HS-27A (cell line): ENCODE results near the gene CLN3.
"Not testable (repeated sequence)": the region's sequence is repeated elsewhere in the genome, so short reads cannot be mapped to it uniquely, and the experiment has no call there.

Experiments used
- DNase-seq: peaks from one replicate; pipeline ENCODE4 v3.0.0-alpha.2; 2012; ENCODE audit warnings: low read depth, missing footprints

Gene CLN3

DNA sequence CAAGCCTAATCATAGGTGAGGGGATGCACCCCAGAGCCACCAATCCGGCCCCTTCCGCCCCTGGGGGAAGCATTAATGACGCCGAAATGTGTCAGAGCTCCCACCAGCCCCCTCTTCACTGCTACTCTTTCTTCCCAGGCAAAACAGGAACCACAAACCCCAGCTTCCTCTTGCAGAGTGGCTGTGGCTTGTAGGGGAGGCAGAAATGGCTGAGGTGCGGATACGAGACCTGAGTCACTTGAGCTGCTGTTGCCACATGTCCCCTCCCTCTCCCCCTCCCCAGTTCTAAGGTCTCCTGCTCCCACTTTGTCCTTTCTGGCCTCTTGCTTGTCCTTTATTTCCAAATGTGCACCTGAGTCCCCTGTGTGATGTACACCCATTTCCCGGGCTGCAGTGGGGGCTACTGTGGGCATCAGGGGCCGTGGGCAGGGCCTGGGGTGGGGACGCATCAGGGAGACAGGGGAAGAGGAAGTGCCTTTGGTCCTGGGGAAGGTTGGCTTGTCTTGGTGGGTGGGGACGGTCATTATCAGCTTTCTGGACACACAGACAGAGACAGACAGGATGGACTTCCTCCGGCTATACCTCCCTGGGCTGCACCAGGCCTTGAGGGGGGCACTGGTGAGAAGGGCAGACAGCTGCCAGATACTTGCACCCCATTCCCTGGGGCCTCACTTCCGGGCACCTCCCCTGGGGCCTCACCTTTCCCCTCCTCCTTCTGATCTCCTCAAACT lies 2.4 kb upstream of the CLN3 start, which contains the start of gene APOBR:
Gene APOBR, plus strand, starts transcription at position 523 of the 731 bp plus-strand sequence. Its CDS starts 39 bp downstream, at position 562.
- DNase-seq: no peak

DNA sequence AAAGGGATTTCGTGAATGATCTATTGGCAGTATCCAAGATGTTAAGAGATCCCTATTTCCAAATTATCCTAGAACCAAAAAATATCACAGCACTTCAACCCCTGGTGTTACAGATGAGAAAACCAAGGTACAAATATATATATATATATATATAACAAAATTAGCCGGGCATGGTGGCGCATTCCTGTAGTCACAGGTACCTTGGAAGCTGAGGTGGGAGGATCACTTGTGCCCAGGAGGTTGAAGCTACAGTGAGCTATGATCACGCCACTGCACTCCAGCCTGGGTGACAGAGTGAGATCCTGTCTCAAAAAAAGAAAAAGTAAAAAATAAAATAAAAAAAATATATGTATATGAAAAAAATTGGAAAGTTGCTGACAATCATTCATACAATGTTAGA lies 637 bp upstream of the CLN3 start:
- no peak for DNase-seq

DNA sequence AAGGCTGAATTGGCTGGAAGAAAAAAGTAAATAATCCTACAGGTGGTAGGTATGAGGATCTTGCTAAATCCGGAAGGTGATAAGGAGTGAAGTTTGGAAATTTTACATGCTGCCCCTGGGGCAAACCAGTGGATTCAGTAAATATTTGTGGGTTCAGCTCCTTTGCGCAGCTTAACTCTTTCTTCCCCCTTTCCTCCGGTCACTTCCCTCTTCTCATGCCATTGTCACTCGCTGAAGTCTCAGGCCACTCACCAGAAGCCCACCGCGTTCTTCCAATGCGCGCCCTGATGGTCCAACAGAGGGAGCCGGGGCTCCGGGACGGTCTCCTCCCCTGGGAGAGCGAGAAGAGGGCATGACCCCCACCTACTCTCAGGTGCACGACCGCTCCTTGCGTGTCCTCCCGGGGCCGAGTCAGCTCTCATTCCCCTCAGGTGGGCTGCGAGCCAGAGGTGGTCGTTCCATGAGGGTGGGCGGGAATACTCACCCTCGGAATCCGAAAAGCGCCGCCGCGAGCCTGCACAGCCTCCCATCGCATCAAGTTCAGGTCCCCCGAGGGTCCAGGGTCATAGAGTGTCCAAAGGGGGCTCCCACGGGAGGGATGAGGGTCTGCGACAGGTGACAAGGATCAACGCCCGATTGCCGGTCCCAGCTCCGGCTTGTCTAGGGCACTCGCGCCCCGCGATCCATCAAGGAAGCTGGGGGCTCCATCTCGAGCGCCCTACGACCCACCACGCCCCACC lies 474 bp downstream of the CLN3 start:
- DNase-seq: no peak

DNA sequence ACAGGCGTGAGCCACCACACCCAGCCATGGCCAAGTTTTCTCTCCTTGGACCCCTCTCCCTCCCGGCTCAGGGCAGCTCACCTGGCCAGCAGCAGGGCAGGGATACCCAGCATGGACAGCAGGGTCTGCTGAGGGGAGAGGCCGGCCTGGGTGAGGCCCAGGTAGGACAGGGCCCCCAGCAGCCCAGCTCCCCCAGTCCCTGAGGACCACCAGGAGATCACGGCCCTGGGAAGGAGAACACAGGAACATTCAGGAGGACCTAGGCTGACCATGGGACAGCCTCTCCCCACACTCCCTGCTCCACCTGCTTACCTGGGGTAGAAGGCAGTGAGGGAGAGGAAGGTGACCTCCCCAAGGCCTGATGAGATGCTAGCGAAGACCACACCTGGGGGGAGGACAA lies 5.6 kb downstream of the CLN3 start:
- no peak for DNase-seq

DNA sequence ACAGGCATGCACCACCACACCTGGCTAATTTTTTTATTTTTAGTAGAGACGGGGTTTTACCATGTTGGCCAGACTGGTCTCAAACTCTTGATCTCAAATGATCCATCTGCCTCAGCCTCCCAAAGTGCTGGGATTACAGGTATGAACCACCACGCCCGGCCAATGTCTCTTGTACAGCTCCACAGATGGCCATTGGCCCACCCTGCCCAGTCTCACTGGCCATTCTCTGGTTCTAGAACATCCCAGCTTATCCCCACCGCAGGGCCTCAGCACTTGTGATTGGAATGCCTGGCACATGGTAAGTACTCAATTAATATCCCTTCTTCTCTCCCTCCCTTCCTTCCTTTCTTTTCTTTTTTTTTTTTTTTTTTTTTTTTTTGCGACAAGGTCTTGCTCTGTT lies 8.5 kb downstream of the CLN3 start:
- DNase-seq: not testable (repeated sequence)

DNA sequence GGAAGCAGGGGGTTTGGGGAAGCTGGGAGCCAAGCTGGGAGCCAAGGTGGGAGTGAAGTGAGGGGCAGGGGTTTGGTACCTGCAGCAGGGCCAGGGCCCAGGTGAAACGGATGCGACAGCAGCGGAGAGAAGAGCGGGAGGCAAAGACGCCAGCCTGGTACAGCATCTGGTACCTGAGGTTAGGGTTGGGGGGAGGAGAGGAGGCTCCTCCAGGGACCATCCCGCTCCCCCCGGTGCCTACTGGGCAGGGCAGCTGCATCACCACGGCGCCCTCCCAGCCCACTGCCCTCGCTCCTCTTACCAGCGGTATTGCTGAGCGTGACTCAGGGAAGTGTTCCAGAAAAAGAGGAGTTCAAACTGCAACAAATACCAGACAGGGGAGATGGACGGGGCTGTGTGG lies 9.8 kb downstream of the CLN3 start:
- DNase-seq: no peak

DNA sequence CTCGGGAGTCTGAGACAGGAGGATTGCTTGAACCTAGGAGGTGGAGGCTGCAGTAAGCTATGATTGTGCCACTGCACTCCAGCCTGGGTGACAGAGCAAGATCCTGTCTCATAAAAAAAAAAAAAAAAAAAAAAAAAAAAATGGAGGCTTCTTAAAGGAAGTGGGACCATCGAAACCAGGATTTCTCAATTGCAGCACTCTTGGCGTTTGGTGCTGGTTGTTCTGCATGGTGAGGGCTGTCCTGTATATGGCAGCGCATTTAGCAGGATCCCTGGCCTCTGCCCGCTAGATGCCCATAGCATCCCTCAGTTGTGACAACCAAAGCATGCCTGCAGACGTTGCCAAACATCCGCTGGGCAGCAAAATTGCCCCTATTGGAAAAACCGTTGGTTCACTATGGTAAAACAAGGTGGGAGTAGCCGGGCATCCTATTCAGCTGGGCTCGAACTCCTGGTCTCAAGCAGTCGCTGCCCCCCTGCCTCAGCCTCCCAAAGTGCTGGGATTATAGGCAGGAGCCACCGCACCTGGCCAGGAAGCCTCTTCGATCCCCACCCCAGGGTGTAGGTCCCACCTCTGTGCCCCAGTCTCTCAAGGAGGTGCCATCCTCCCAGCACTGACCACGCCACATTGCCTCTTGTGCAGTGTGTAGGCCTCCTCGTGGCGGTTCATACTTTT lies 13.2 kb downstream of the CLN3 start:
- no peak for DNase-seq

DNA sequence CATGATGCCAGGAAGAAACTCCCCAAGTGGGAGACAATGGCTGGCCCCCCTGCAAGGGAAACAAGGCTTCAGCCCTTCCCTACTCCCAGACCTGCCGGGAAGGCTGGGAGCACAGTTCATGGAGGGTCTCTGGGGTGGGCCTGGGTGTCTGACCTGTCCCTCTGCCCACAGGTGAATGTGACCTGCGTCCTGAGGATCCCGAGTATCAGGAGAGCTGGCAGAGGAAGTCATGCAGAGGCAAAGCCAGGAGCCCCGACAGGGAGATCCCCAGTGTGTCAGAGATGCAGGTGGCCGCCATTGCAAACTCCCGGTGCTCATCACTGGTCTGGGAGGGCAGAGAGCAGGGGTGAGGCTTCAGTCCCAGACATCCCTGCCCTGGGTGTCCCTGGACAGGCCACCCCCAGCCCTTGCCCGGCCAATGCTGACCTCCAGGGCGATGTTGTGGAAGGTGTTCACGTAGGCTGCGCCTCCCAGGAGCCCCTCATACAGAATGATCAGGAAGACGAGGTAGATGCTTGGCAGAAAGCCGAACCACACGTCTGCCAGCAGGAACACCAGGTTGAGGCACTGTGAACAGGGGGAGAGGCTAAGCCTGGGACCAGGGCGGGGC lies 14.5 kb downstream of the CLN3 start:
- DNase-seq: no peak

DNA sequence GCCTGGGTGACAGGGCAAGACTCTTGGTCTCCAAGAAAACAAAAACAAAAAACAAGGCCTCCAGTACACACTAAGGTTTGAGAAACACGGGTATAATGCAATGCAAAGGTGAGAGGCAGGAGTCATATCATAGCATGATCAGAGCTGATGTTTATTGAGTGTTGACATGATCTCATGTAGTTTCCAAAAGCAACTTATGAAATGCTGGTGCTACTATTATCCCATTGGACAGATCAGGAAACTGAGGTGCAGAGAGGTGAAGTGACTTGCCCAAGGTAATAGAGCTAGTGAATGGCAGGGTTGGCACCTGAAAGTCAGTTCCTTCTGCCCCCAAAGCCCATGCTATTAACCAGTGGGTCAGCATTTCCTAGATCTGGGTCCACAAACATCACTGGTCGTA lies 16.7 kb downstream of the CLN3 start:
- no peak for DNase-seq

DNA sequence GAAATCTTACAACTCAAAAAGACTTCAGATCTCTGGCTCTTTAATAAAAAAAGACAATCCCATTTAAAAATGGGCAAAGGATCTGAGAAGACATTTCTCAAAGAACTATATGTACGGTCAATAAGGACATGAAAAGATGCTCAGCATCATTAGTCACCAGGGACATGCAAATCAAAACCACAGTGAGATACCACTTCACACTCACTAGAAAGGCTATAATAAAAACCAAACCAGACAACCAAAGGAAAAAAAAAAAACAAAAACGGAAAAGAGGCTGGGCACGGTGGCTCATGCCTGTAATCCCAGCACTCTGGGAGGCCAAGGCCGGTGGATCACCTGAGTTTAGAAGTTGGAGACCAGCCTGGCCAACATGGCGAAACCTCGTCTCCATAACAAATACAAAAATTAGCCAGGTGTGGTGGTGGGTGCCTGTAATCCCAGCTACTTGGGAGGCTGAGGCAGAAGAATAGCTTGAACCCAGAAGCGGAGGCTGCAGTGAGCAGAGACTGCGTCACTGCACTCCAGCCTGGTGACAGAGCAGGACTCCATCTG lies 18.1 kb downstream of the CLN3 start:
- no peak for DNase-seq

DNA sequence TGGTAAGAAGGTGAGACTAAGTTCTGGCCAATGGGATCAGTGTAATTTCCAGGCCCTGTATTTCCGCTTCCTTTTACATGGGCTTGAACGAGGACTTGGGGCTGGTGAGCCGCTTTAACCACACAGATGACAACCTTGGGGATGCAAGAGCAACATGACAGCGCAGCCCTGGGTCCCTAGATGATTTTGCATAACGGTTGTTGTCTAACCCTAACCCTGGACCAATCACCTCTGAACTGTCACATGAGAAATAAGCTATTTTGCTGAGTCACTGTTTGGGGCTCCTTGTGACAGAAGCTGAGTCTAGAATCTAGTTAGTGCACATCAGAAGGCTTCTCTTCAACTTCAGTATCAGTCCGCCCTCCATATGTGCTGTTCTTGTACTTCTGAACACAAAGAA lies 44.8 kb downstream of the CLN3 start:
- not testable (repeated sequence) for DNase-seq

DNA sequence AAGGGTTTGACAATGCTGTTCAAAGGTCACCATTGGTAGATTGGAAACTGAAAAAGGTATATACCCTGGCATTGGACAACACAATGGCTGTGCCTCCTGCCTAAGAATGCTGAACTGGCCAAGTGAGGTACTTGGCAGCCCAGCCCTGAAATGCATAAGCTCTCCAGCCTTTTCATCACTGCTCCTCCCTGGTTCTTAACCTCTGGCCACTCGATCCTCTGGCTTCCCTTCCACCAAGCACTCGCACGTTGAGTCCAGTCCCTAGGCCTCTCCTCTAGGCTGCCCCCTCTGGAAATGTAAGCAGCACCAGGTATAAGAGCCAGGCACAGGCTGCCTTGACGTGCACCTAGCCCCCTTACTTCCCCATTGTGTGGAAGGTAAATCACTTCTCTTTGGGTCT lies 45.5 kb downstream of the CLN3 start:
- not testable (repeated sequence) for DNase-seq

DNA sequence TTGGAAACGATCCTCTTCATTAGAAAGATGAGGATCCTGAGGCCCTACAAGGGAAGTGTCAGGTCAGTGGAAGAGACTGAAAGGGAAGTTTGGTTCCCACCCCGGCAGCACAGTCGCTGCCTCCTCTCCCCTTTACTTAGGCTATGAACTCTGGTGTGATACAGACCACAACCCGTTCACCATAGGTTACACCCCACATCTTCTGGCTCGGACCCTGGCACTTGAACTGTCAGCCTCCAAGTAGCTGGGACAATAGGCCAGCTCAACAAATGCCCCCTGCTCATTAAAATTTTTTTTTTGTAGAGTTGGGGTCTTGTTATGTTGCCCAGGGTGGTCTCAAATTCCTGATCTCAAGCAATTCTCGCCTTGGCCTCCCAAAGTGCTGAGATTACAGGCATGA lies 47.9 kb downstream of the CLN3 start:
- DNase-seq: not testable (repeated sequence)

DNA sequence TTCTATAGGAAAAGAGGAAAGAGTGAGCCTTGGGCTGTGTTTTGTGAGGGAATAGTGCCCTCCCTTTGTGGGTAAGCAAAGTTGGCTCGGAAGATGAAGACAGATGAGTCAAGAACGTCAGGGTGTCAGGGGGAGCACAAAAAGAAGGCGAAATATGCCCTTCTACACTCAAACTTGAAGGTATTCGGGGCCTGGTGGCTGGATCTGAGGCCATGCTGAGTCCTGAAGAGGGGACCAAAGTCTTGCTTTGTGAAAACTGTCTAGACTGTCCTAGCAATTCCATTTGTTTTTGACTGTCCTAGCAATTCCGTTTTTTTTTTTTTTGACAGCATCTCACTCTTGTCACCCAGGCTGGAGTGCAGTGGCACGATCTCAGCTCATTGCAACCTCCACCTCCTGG lies 53.0 kb downstream of the CLN3 start:
- DNase-seq: not testable (repeated sequence)

DNA sequence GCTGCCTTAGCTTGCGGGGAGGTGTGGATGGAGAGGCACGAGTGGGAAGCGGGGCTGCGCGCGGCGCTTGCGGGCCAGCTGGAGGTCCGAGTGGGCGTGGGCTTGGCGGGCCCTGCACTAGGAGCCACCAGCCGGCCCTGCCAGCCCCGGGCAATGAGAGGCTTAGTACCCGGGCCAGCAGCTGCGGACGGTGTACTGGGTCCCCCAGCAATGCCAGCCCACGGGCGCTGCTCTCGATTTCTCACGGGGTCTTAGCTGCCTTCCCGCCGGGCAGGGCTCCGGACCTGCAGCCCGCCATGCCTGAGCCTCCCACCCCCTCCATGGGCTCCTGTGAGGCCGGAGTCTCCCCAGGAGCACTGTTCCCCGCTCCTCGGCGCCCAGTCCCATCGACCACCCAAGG lies 56.5 kb downstream of the CLN3 start:
- not testable (repeated sequence) for DNase-seq
